Lower leg skin (tissue), 4 donors: ENCODE results near the gene ITIH6. TPM values are rescaled to one million over a fixed set of nuclear protein-coding genes. Genes with fewer than 3 reads are reported as not detected.

Experiments
- DNase-seq, 2 donors: peaks; one replicate each; pipeline ENCODE4 v3.0.0-alpha.2; 2019; ENCODE audit warnings: low spot score in 2 of 2
- H3K4me3 ChIP-seq: fragments of 200-600 bp; sonication (generic); 2 replicates; pipeline ENCODE4 v1.5.1; 2017; ENCODE audit warnings: mild to moderate bottlenecking, low read depth; ENCODE audit not compliant: poor library complexity, severe bottlenecking
- CTCF ChIP-seq, 3 donors: fragments of 450-650 bp; IDR thresholded peaks; one replicate each; pipeline ENCODE4 v1.5.1; 2016; ENCODE audit warnings: antibody characterized with exemption in 3 of 3, mild to moderate bottlenecking in 3 of 3, moderate library complexity in 2 of 3
- POLR2A ChIP-seq, 2 donors: fragments of 450-650 bp; IDR thresholded peaks; one replicate each; pipeline ENCODE4 v1.6.1; 2016 to 2017; ENCODE audit warnings: antibody characterized with exemption in 2 of 2, mild to moderate bottlenecking in 1 of 2, moderate library complexity in 1 of 2
- WGBS, 2 donors: methylation state at CpG; one replicate each; pipeline ENCODE4 v1.1.5; 2018; 5-methylcytosine and 5-hydroxymethylcytosine counted together
- intact Hi-C: fragments of 100-400 bp; cut with DNase I; formaldehyde crosslinking; loops from one replicate; pipeline ENCODE4 v1.15.0; 2023; ENCODE audit warnings: low total_unique reads
- total RNA-seq, 4 donors: library from RNA; depleted of rRNA; stranded (reverse); fragments of >200 nt; gene quantifications; one replicate each; pipeline ENCODE4 v1.1.0, GENCODE V29; 2016

The ITIH6 gene
- total RNA-seq, 4 donors from 2014 or later: 0.06 TPM; not detected in 3

- intact Hi-C loops: no loop called here
Observed at GRCh38 chrX:54818221-54818620, 20.2 kb upstream of the ITIH6 start.

GRCh38 chrX:54817220-54817820 is 19.3 kb upstream of the ITIH6 start:
- no peak overlapping the region for H3K4me3 ChIP-seq
- no peak for DNase-seq
- WGBS, 2 donors: 70 to 81% methylated on average over 7 of the region's 7 CpGs
- intact Hi-C loops: no loop called here
- TF ChIP-seq CTCF (IDR thresholded peaks at IDR 0.05): no peak
- TF ChIP-seq POLR2A (IDR thresholded peaks at IDR 0.05): no peak

More at GRCh38 chrX:54818221-54818620, 20.2 kb upstream of the ITIH6 start:
- WGBS, 2 donors: 55 to 62% methylated on average over 5 of the region's 5 CpGs
- no peak overlapping the region for H3K4me3 ChIP-seq
- TF ChIP-seq CTCF (IDR thresholded peaks at IDR 0.05) (no peak), POLR2A (IDR thresholded peaks at IDR 0.05) (no peak)
- DNase-seq: no peak

- intact Hi-C loops: no loop called here
- no peak for DNase-seq
- no peak overlapping the region for H3K4me3 ChIP-seq
- 78 to 94% methylated on average over 2 to 3 of the region's 3 CpGs for WGBS, 2 donors
- TF ChIP-seq POLR2A (IDR thresholded peaks at IDR 0.05) (no peak), CTCF (IDR thresholded peaks at IDR 0.05) (no peak)
Observed at GRCh38 chrX:54812306-54812705, 14.3 kb upstream of the ITIH6 start.

- H3K4me3 ChIP-seq: no peak overlapping the region
- DNase-seq: no peak
- 78 to 90% methylated on average over 9 of the region's 9 CpGs for WGBS, 2 donors
- TF ChIP-seq POLR2A (IDR thresholded peaks at IDR 0.05): no peak
- TF ChIP-seq CTCF (IDR thresholded peaks at IDR 0.05): no peak
- intact Hi-C loops: no loop called here
Observed at GRCh38 chrX:54811301-54811885, 13.3 kb upstream of the ITIH6 start.

- no peak overlapping the region for H3K4me3 ChIP-seq
- intact Hi-C loops: no loop called here
- 80 to 100% methylated on average over 5 of the region's 5 CpGs for WGBS, 2 donors
- DNase-seq: no peak
- TF ChIP-seq POLR2A (IDR thresholded peaks at IDR 0.05) (no peak), CTCF (IDR thresholded peaks at IDR 0.05) (no peak)
Observed at GRCh38 chrX:54810532-54810931, 12.5 kb upstream of the ITIH6 start.
